Sigmoid colon (tissue), 4 donors: ENCODE measurements around the gene TFF2.

Experiments used
- POLR2AphosphoS5 ChIP-seq, 4 donors: sonication (generic); formaldehyde crosslinking; IDR thresholded peaks; one replicate each; pipeline ENCODE4 v1.6.1; 2017; ENCODE audit warnings: antibody characterized with exemption in 4 of 4
- TF ChIP-seq, protein P1 (sequence below), 4 experiments: fragments of 450-650 bp in 3 of 4; fragments of 200-600 bp in 1 of 4; IDR thresholded peaks; one replicate each; pipeline ENCODE4 v1.5.1; 2016 to 2019; ENCODE audit warnings: antibody characterized with exemption in 4 of 4, mild to moderate bottlenecking in 3 of 4, moderate library complexity in 2 of 4

DNA sequence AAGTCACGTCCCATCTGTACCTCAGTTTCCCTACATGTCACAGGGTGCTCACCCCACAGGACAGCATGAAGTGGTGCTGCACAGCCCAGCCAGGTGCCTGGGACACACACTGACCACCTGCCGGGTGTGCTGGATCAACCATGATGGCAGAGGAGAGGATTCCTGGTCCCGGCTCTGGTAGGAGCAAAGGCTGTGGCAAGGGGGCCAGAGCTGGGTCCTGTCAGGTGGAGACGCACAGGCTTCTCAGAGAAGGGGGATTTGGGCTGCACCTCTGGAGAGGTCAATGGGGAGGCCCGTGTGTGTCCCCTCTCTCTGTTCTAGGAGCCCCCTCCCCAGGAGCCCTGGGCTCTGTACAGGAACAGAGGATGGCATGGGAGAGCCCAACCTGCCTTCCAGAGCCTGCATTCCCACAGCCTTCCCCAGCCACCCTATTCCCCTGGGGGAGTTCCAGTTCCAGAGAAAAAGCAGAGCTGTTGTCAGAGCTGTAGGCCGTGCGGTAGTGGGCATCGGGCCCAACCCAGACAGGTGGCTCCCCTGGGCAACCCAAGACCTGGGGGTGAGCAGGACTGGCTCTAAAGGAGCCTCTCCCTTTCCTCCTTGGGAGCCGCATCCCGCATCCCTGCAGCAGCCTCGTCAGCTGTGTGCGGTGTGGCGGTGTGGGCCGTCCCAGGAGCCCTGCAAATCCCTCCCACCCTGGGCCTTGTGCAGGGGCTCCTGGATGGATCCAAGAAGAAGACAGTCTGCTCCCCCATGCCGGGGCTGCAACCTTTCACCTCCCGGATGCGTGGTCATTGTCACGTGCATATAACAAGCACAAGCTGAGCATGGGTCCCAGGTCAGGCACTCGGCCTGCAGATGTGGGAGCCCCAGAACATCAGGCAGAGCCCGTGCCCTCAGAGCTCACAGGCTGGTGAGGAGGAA, 32.7 kb downstream of the TFF2 start:
- no peak for TF ChIP-seq POLR2AphosphoS5 (IDR thresholded peaks at IDR 0.05)
- TF ChIP-seq, protein P1, sequence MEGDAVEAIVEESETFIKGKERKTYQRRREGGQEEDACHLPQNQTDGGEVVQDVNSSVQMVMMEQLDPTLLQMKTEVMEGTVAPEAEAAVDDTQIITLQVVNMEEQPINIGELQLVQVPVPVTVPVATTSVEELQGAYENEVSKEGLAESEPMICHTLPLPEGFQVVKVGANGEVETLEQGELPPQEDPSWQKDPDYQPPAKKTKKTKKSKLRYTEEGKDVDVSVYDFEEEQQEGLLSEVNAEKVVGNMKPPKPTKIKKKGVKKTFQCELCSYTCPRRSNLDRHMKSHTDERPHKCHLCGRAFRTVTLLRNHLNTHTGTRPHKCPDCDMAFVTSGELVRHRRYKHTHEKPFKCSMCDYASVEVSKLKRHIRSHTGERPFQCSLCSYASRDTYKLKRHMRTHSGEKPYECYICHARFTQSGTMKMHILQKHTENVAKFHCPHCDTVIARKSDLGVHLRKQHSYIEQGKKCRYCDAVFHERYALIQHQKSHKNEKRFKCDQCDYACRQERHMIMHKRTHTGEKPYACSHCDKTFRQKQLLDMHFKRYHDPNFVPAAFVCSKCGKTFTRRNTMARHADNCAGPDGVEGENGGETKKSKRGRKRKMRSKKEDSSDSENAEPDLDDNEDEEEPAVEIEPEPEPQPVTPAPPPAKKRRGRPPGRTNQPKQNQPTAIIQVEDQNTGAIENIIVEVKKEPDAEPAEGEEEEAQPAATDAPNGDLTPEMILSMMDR (IDR thresholded peaks at IDR 0.05) = no peak
